ENCODE results near the gene ANKRD11.

The ANKRD11 gene

DNA sequence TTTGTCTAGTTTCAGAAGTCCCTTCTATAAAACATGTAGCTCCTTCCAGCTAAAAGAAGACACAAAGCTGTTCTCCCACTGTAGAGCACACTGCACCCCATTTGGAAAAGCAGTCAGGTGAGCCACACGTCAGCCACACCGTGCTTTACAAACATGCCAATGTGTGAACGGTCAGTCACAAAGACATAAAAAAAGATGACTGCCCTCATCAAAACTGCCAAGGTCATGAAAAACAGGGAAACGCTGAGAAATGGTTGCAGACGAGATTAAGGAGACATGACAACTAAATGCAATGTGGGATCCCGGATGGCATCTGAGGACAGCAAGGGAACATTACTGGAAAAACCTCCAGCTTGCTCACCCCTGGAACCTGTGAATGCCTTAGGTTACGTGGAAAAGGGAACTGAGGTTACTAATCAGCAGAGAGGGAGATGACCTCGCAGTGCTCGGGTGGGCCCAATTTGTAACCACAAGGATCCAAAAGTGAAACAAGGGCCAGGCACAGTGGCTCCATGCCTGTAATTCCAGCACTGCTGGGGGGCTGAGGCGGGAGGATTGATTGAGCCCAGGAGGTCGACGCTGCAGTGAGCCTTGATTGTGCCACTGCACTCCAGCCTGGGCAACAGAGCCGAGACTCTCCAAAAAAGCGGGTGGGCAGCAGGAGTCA is 8.1 kb downstream of the ANKRD11 start:
- H3K4me3 ChIP-seq (replicated peaks; ENCODE audit: low read depth, low read length), result no peak overlapping the region
- TF ChIP-seq, protein P1, sequence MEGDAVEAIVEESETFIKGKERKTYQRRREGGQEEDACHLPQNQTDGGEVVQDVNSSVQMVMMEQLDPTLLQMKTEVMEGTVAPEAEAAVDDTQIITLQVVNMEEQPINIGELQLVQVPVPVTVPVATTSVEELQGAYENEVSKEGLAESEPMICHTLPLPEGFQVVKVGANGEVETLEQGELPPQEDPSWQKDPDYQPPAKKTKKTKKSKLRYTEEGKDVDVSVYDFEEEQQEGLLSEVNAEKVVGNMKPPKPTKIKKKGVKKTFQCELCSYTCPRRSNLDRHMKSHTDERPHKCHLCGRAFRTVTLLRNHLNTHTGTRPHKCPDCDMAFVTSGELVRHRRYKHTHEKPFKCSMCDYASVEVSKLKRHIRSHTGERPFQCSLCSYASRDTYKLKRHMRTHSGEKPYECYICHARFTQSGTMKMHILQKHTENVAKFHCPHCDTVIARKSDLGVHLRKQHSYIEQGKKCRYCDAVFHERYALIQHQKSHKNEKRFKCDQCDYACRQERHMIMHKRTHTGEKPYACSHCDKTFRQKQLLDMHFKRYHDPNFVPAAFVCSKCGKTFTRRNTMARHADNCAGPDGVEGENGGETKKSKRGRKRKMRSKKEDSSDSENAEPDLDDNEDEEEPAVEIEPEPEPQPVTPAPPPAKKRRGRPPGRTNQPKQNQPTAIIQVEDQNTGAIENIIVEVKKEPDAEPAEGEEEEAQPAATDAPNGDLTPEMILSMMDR (IDR thresholded peaks at IDR 0.05; ENCODE audit: low read depth, low read length, missing control alignments), result no peak
- DNase-seq (ENCODE audit: extremely low read depth, low read depth), result no peak

DNA sequence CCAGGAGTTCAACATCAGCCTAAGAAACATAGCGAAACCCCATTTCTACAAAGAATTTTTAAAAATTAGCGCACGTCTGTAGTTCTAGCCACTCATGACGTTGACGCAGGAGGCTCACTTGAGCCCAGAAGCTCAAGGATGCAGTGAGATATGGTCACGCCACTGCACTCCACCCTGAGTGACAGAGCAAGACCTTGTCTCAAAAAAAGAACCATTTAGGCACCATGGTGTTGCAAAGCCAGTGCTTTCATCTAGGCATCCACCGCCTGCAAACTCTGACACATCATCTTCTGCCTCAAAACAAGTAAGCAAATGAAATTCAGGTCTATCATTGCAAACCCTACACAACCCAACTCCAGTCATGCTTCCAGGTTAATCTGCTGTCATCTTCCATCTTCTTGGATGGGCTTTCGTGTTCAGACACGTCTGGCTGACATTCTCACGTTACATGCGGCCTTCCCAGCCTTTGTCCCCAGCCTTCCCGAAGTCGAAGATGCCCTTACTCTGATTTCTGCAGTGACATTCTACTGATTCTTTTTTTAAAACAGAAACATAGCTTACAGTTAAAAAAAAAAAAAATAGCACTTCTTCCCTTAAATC is 8.9 kb downstream of the ANKRD11 start:
- DNase-seq (ENCODE audit: extremely low read depth, low read depth), result no peak
- no peak overlapping the region for H3K4me3 ChIP-seq (replicated peaks; ENCODE audit: low read depth, low read length)
- TF ChIP-seq, protein P1 (IDR thresholded peaks at IDR 0.05; ENCODE audit: low read depth, low read length, missing control alignments), result no peak

DNA sequence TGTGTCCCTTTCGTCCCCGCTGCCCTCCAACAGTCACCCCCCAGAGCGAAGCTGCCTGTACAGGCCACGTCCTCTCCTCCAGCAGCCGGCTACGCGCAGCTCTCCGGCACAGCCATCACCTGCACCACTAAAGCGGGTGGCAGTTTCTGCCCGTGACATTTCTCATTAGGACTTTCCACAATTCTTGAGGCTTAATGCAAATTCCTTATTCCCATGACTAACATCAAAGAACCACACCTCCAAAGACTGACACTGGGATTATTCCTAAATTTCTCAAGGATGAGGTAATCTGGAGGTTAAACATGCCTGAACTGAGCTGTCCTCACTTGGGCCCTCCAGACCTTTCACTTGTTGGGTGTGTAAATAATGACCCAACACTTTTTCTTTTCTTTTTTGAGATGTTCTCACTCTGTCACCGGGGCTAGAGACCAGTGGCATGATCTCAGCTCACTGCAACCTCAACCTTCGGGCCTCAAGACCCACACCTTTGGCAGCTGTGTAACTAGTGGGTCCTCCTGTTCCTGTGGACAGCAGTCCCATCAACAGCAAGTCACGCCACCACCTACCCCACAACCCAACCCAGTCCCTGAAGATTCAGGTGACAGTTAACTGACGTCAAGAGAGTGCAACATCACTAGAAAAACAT is 11.7 kb downstream of the ANKRD11 start:
- DNase-seq (ENCODE audit: extremely low read depth, low read depth), result no peak
- TF ChIP-seq, protein P1 (IDR thresholded peaks at IDR 0.05; ENCODE audit: low read depth, low read length, missing control alignments), result no peak
- no peak overlapping the region for H3K4me3 ChIP-seq (replicated peaks; ENCODE audit: low read depth, low read length)

DNA sequence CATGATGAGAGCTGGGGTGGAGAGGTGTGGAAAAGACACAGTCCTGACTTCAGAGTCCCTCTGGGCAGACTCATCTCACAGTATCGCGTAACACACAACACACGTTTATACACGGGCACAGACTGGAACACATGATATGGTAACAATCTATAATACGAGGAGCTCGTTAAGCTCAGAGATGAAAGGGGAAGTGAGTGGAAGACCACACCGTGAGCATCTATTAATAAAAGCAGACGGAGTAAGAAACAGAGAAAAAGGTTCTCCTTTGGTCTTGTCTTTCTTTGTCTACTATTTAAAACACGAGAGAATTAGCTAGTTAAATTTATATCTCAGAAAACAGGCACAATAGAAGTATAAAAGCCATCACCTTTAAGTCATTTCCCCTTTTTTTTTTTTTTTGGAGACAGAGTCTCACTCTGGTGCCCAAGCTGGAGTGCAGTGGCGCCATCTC is 13.5 kb downstream of the ANKRD11 start:
- TF ChIP-seq, protein P1 (IDR thresholded peaks at IDR 0.05; ENCODE audit: low read depth, low read length, missing control alignments), result no peak
- DNase-seq (ENCODE audit: extremely low read depth, low read depth), result no peak
- H3K4me3 ChIP-seq (replicated peaks; ENCODE audit: low read depth, low read length), result no peak overlapping the region

DNA sequence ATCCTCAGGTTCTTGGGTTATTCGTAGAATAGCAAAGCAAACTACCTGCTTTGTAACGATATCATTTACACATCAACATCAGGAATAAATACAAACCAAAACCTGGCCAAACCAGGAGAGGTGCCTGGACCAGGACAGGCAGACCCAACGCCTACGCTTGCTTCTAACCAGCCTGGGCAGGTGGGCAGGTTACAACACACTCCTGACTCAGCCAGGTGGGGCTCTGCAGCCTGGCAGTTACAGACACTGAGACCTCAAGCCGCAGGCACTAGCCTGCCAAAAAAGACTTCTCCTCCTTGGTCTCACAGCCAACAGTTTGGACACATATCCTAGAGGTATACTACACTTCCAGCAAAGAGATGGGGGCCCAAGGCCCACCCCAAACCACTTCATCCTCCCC is 14.0 kb downstream of the ANKRD11 start:
- DNase-seq (ENCODE audit: extremely low read depth, low read depth), result no peak
- H3K4me3 ChIP-seq (replicated peaks; ENCODE audit: low read depth, low read length), result no peak overlapping the region
- TF ChIP-seq, protein P1 (IDR thresholded peaks at IDR 0.05; ENCODE audit: low read depth, low read length, missing control alignments), result no peak

DNA sequence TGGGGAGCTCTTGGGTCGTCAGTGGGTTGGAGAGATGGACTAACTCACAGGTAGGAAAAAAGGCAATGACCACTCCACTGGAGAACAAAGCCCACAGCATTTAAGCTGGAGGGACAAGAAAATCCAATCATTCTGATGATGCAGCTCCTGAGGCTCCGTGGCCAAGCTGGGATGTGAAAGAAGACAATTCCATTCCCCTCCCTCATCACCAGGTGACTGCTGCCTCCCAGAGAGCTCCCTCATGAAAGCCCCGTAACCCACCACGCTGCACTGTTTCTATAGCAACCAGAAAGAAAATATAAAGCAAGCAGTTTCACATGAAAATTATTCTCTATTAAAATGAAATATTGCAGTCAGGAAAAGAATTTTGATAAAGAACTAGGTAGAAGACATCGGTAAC is 15.2 kb downstream of the ANKRD11 start:
- TF ChIP-seq, protein P1 (IDR thresholded peaks at IDR 0.05; ENCODE audit: low read depth, low read length, missing control alignments), result no peak
- H3K4me3 ChIP-seq (replicated peaks; ENCODE audit: low read depth, low read length), result no peak overlapping the region
- no peak for DNase-seq (ENCODE audit: extremely low read depth, low read depth)
